Prostate gland (tissue), 2 donors: Measurements from ENCODE around the gene NCOR2.

ENCODE experiments used
- CTCF ChIP-seq, 4 experiments: fragments of 200-600 bp in 2 of 4; fragments of 450-650 bp in 2 of 4; sonication (generic) in 2 of 4; IDR thresholded peaks; 1 replicate in 3 of 4; 2 replicates in 1 of 4; pipeline ENCODE4 v1.5.1; 2016 to 2019; ENCODE audit warnings: antibody characterized with exemption in 4 of 4, mild to moderate bottlenecking in 2 of 4, moderate library complexity in 2 of 4
- POLR2A ChIP-seq: fragments of 450-650 bp; IDR thresholded peaks from one replicate; pipeline ENCODE4 v1.6.1; 2016; ENCODE audit warnings: antibody characterized with exemption, mild to moderate bottlenecking

DNA sequence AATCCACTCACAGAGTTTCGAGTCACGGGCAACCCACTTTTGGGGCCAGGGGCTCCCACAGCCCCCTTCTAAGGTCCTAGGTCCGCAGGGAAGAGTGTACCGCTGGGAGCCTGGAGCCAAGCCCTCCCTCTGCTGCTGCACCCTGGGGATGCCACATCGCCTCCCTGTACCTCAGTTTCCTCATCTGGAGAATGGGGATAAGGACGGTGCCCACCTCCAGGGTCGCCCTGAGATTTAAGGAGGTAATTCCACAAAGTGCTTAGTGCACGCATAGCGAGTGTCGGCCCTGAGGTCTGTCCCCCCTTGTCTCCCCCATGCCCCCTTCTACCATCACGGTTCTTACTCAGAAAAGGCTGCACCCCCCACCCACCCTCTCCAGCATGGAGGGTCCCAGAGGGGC is 35.5 kb downstream of the NCOR2 start:
- no peak for TF ChIP-seq CTCF (IDR thresholded peaks at IDR 0.05)
- TF ChIP-seq POLR2A: no peak
